Fibroblast of skin of back (primary cell): ENCODE data around the gene DAGLA.

Source experiments
- DNase-seq: peaks from one replicate; pipeline ENCODE4 v3.0.0-alpha.2; 2013

The DAGLA gene

DNA sequence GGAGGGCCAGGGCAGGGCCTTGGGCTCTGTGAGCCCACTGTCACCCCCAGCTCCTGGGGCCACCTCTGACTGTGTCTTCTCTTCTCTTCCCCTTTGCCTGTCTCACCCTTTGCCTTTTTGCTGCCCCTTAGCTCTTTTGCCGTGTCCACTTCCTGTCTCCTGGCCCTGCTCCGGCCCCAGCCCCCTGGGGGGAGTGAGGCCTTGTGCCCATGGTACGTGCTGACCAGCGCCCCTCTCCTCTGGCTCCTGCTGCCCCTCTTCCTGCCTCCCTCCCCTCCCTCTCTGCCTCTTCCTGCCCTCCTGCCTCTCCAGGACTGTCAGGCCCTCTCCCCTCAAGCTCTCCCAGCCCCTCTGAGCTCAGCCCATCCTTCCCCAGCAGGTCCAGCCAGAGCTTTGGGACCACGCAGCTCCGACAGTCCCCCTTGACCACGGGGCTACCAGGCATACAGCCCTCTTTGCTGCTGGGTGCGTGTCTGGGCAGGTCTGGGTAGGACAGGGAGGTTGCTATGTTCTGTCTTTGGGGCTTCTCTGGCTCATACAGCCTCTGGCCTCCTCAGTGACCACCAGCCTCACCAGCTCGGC, 100.5 kb downstream of the DAGLA start:
- no peak for DNase-seq

DNA sequence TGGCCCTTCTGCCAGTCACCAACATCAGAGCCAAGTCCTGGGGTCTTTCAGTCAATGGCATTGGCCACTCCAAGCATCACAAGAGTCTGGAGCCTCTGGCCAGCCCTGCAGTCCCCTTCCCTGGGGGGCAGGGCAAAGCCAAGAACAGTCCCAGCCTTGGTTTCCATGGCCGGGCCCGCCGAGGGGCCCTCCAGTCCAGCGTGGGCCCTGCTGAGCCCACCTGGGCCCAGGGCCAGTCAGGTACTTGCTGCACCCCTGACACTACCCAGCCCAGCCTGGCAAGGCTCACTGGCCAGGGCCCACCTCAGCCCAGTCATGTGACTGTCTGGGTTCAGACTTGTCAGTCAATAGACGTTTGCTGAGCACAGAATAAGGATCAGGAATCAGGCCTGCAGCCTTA, 101.4 kb downstream of the DAGLA start:
- DNase-seq: no peak

DNA sequence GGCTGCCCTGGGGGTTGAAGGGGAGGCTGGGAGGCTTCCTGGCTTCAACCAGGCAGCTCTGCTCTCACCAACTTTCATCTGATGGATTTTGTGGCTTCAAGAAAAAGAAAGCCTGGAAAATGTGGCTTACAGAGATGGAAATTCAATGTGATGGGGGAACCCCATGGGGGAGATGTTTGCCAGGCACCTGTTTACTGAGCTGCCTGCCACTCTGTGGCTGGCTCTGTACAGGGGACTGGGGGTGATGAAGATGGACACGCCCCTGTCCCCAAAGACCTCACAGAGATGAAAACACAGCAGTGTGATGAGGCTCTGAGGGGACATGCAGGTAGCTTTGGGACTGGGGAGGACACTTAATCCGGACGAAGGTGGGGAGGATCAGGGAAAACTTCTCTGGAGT, 102.1 kb downstream of the DAGLA start:
- DNase-seq: no peak

DNA sequence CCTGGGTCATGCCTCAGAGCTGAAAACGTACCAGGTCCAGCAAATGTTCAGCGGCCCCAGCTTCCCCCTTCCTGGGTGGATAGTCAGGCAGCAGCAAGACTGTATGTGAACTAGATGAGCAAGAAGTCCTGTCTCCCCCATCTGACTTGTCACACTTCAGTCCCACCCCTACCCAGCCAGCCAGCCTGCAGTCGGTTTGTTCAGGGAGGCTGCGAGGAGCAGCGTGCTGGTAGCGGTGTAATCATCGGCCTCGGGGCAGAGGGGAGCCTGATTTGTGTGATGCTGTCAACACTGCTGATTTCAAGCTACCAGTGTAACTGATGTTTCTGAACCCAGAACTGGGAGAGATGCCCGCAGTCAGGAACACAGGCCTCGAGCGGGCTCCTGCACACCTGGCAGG, 102.7 kb downstream of the DAGLA start:
- DNase-seq: no peak

DNA sequence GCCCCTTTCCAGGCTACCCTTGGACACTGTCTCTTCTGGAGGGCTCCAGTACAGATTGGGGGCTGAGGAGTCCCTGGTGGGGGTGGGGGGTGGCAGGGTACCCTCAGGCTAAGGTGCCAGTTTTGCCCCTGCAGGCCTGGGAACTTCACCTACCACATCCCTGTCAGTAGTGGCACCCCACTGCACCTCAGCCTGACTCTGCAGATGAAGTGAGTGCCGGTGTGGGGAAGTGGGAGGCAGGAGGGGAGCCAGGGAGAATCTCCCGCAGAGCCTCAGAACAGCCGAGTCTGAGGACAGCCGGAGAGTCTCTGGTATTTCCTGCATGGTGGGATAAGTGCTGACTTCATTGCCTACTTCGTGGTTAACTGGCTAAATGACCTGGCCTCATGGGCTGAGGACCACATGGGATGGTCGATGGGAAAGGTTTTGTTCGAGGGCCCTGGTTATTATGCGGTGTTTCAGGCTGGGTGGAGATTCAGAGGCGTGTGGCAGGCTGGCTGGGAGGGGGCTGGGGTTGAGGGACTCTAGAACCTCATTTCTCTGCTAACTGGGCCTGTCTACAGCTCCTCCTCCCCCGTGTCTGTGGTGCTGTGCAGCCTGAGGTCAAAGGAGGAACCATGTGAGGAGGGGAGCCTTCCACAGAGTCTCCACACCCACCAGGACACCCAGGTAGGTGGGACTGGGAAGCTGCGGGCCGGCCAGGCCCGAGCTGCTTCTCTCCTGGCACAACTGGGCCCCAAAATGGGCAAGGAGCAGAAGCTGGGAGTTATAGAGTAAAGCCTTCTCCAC, 103.7 kb downstream of the DAGLA start:
- peak; percentile 67 for DNase-seq

DNA sequence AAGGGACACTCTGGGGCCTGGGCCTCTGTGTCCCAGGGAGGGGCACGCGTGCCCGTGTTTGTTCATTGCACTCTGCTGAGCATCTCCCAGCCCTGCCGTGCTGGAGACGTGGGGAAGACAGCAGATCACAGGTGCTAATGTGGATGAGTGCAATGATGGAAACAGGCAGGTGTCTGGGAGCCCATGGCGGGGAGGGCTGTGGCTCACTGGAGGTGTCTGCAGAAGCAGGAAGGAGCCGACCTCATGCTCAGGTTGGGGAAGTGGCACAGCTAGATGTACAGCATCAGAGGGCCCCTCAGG, 104.3 kb downstream of the DAGLA start:
- DNase-seq: no peak

DNA sequence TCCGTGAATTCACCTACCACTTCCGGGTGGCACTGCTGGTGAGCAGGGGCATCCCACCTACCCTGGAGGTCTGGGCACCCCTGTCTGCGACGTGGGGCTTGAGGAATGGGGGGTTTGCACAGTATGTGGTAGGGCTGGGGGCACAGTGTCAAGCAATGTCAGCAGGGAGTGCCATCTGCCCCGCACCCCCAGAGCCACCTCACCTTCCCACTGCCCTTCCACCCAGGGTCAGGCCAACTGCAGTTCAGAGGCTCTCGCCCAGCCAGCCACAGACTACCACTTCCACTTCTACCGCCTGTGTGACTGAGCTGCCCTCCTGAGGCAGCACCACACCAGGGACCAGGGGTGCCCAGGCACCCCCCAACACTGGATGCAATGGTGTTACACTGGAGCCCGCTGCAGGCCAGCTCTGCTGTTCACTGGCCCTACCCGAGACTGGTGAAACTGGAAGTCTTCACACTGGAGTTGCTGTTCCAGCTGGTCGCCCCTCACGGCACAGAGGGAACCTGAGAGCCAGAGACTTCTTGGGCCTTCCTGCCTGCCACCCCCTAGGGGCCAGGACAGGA, 105.7 kb downstream of the DAGLA start:
- DNase-seq: no peak

DNA sequence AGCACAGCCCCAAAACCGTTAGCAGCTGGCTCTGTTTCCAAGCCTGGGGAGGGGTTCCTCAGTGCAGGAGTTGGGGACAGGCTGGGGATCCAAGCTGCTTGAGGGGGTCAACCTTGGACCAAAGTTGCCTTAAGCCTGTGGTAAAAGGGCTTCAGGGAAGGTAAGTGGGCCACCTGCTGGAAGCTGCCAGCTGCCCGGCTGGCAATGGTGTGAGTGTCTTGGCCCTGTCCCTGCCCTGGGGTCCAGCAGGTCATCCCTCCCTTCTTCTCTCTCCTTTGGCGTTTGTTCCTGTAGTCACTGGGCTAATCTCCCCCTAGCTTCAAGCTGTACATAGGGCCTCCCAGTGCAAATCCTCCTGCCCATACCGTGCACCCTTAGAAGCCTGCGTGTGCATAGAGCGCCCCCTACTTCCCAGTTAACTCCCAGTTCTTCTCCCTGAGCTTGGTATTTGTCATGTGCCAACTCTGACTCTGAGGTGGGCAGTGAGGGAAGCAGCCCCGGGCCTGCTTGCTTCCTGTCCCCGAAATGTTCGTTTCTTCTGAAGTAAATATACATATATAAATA, 107.8 kb downstream of the DAGLA start:
- peak; percentile 63 for DNase-seq

DNA sequence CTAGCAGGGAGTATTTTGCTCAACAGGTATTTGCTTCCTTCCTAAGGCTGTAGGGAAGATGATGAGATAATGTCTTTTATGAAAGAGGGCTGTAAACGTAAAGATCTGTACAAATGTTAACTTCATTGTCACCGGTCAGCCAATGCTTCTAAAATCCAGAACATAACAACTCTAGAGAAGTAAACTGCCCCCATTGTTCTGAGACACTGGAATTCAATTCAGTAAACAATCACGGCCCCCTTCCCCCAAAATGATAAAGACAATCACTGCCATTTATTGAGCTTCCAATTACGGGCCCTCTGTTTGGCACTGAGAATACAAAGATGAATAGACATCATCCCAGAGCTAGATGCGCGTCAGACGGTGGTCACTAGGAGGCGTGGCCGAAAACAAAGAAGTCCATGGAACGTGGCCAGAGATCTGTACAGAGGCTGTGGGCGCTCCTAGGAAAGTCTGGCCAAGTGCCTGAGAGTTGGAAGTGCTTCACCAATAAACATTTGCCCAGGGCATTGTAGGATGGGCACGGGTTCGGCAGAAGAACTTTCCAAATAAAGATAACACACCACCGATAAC, 111.6 kb downstream of the DAGLA start:
- DNase-seq: peak; percentile 87

DNA sequence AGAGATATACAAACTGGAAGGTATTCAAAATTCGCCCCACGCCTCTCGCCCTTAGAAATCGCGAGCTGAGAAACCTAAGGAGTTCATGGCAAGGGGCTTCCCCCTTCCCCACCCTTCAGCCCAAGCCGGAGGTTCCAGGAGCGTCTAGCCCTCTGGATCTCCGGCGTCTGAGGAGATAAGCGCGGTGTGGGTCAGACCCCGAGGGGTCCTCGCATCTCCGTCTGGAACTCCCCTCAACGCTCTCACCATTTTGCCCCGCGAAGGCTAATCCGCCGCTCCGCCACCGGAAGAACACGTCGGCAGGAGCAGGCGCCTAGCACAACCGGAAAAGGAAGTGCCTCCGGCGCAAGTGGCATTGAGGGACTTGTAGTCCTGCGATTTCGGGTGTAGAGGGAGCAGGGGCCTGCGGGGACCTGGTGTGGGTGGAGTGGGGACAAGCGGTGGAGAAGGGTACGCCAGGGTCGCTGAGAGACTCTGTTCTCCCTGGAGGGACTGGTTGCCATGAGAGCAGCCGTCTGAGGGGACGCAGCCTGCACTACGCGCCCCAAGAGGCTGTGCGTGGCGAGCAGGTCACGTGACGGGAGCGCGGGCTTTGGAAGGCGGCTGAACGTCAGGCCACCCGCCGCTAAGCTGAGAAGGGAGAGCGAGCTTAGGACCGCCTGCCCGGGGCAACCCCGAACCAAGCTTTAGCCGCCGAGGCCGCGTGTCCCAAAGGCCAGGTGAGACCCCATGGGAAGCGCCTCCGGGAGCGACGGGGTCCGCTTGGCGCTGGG, 112.3 kb downstream of the DAGLA start, which contains the start of the genes FEN1 and TMEM258:
TSS of gene FEN1 (plus strand) at position 602 of the 773 bp plus-strand sequence. CDS start 2,451 bp downstream, outside the sequence.
TSS of gene TMEM258 (minus strand) at position 290 of the 773 bp plus-strand sequence. CDS start at position 249, 41 bp downstream.
- DNase-seq: peak; percentile 94

DNA sequence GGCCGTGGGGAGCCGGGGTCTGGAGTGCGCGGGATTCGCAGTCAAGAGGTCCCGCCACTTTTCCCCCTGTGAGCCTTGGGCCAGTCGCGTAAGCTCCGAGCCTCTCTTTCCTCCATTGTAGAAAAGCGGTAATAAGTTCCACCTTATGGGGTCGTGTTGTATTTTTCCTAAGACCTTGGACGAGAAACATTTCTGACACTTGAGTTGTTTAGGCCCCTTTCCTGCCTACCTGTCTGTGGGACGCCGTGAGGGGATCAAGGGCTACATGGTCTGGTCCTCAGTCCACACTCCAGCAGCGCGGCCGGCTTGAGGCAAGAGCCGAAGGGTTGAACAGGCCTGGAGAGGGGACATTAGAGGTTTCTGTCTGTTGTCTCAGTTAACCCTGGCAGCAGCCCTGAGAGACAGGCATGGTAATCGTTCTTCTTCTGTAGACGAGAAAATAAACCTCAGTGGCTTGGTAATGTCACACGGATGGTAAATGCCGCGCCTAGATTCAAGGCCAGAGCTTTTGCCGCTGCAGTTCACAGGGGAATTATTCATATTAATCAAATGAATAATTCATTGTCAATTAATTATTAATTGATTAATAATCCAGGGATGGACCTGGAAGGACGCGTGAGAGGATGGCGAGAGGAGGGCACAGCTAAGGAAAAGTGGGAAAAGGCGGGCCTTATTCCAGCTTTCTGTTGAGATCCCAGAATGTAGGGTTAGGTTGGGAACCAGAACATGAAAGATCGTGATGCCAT, 113.1 kb downstream of the DAGLA start:
- no peak for DNase-seq

DNA sequence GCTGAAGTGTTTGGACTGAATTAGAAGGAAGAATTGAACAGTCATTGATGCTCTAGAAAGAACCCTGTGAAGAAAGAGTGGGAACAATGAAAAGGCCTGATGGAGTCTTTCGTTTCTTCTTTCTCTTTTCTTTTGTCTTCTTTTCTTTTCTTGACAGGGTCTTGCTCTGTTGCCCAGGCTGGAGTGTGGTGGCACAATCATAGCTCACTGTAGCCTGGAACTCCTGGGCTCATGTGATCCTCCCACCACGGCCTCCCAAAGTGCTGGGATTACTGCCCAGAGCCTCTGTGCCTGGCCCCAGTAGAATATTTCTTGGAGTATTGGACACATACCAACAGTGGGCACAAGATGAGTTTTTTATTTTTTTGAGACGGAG, 113.6 kb downstream of the DAGLA start:
- DNase-seq: no peak

DNA sequence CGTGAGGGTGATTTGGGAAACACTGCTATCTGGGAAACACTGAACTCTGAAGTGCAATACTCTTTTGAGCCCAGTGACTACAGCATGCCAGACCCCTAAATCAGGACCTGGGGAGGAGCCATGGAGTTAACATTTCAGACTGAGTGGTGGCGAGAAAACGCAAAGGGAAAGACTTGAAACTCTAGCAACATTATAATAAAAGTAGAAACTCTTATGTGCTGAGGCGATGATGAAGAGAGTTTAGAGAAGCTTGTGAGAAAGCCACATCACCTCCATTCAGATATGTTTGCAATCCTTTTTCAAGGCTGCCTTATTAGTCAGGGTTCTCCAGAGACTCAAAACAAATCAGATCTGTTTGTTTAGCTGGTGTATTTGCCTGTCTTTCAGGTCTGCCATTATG, 114.4 kb downstream of the DAGLA start:
- DNase-seq: no peak

DNA sequence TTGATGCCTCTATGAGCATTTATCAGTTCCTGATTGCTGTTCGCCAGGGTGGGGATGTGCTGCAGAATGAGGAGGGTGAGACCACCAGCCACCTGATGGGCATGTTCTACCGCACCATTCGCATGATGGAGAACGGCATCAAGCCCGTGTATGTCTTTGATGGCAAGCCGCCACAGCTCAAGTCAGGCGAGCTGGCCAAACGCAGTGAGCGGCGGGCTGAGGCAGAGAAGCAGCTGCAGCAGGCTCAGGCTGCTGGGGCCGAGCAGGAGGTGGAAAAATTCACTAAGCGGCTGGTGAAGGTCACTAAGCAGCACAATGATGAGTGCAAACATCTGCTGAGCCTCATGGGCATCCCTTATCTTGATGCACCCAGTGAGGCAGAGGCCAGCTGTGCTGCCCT, 115.3 kb downstream of the DAGLA start:
- DNase-seq: no peak

DNA sequence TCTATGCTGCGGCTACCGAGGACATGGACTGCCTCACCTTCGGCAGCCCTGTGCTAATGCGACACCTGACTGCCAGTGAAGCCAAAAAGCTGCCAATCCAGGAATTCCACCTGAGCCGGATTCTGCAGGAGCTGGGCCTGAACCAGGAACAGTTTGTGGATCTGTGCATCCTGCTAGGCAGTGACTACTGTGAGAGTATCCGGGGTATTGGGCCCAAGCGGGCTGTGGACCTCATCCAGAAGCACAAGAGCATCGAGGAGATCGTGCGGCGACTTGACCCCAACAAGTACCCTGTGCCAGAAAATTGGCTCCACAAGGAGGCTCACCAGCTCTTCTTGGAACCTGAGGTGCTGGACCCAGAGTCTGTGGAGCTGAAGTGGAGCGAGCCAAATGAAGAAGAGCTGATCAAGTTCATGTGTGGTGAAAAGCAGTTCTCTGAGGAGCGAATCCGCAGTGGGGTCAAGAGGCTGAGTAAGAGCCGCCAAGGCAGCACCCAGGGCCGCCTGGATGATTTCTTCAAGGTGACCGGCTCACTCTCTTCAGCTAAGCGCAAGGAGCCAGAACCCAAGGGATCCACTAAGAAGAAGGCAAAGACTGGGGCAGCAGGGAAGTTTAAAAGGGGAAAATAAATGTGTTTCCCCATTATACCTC, 115.8 kb downstream of the DAGLA start:
- DNase-seq: no peak
